ENCODE data around the gene GPR119.
"Not testable (repeated sequence)": the region's sequence is repeated elsewhere in the genome, so short reads cannot be mapped to it uniquely, and the experiment has no call there.

GPR119 gene

DNA sequence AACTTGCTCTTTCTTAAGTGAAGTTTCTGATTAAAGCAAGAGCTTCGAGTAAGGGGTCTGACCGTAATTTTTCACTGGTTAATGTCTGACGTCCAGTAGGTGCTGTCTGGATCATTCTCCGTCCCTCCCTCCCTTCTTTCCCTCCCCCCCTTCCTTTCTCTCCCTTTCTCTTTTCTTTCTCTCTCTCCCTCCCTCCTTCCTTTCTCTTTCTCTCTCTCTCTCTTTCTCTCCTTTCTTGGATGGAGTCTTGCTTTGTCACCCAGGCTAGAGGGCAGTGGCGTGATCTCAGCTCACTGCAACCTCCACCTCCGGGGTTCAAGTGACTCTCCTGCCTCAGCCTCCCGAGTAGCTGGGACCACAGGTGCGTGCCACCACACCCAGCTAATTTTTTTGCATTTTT lies 46.6 kb downstream of the GPR119 start:
- not testable (repeated sequence) for DNase-seq

DNA sequence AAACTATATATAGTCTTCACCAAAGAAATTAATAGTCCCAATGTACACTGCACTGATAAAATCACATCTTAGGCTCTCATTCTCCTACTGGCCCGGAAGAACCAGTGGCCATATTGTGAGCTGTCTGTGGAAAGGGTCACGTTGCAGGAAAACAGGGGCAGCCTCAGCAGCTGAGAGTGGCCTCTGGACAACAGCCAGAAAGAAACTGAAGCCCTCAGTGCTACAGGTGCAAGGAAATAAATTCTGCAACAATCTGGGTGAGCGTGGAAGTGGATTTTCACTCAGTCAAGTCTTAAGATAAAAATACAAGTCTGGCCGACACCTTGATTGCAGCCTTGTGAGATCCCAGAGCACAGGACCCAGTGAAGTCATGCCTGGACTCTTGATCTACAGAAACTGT lies 48.9 kb downstream of the GPR119 start:
- DNase-seq: no peak

Data from cerebellar nuclear complex (tissue), 1 donor.